HepG2 (cell line): ENCODE data around the gene ZIC2. TPM values are rescaled to one million over a fixed set of nuclear protein-coding genes. Genes with fewer than 3 reads are reported as not detected.

Experiments
- ATAC-seq: fragments of 200-7000 bp; cut with Tn5 transposase; 3 replicates; pipeline ENCODE4 v1.9.1; 2020; ENCODE audit warnings: mild to moderate bottlenecking, moderate library complexity
- BruUV-seq: library from RNA; stranded (reverse); fragments of 400-500 nt; replicated peaks from 2 replicates; lab custom pipeline; 2021; lab: Mats Ljungman, UMichigan
- CTCF ChIA-PET: fragments of 300-600 bp; formaldehyde crosslinking; extraction: SDS; loops from one replicate; lab custom pipeline; 2021; ENCODE audit warnings: low total read pairs, inconsistent platforms, low intra/inter-chr PET ratio; lab: Yijun Ruan, JAX
- POLR2A ChIA-PET: fragments of 350-600 bp; sonication (Branson Sonifier 250); formaldehyde crosslinking; loops from one replicate; lab custom pipeline; 2020; ENCODE audit warnings: antibody characterized with exemption, inconsistent platforms; lab: Yijun Ruan, JAX
- DNase-seq: peaks from one replicate; pipeline ENCODE4 v3.0.0-alpha.2; 2015; ENCODE audit warnings: low spot score
- FAIRE-seq: peaks from 3 replicates; lab custom pipeline; 2011; peaks lifted over from hg19 to GRCh38; lab: Jason Lieb, UNC
- H2AFZ ChIP-seq: one replicate; pipeline ENCODE4 v1.6.1; 2011; ENCODE audit warnings: low read length, inconsistent platforms
- H3K27ac ChIP-seq: fragments of 300-600 bp; 3 replicates; pipeline ENCODE4 v1.8.0; 2011; ENCODE audit warnings: mixed run types, mild to moderate bottlenecking, mixed read lengths, low read length, inconsistent platforms; ENCODE audit not compliant: insufficient read depth; ENCODE audit errors: extremely low read length
- H3K27me3 ChIP-seq, 2 experiments: fragments of 200-600 bp in 1 of 2; 2 replicates in 1 of 2; 3 replicates in 1 of 2; pipeline versions ENCODE4 v1.6.0 to v1.8.0; 2011; ENCODE audit warnings: low read length in 2 of 2, mild to moderate bottlenecking in 2 of 2, moderate library complexity in 2 of 2, inconsistent platforms in 1 of 2; ENCODE audit not compliant: insufficient read depth in 2 of 2, control insufficient read depth in 1 of 2
- H3K36me3 ChIP-seq, 2 experiments: fragments of 200-600 bp in 1 of 2; replicated peaks in 1 of 2; 2 replicates in 1 of 2; 3 replicates in 1 of 2; pipeline versions ENCODE4 v1.5.1 to v1.8.0; 2011; ENCODE audit warnings: low read length in 2 of 2, inconsistent platforms in 1 of 2; ENCODE audit not compliant: insufficient read depth in 2 of 2, control insufficient read depth in 1 of 2
- H3K4me1 ChIP-seq: 2 replicates; pipeline ENCODE4 v1.5.1; 2012; ENCODE audit warnings: low read length, inconsistent platforms; ENCODE audit not compliant: insufficient read depth
- H3K4me2 ChIP-seq: 2 replicates; pipeline ENCODE4 v1.6.0; 2011; ENCODE audit warnings: low read depth, low read length, inconsistent platforms
- H3K4me3 ChIP-seq, 3 experiments: fragments of 200-600 bp in 1 of 3; sonication (generic), shearing (Covaris generic) in 1 of 3; replicated peaks in 1 of 3; 2 replicates each; pipeline ENCODE4 v1.5.1; 2011 to 2016; ENCODE audit warnings: low read length in 3 of 3, inconsistent platforms in 2 of 3, low read depth in 2 of 3, mild to moderate bottlenecking in 2 of 3, control low read depth in 1 of 3, mixed read lengths in 1 of 3; ENCODE audit not compliant: insufficient read depth in 1 of 3
- H3K79me2 ChIP-seq: one replicate; pipeline ENCODE4 v1.6.1; 2011; ENCODE audit warnings: low read length, inconsistent platforms; ENCODE audit not compliant: insufficient read depth
- H3K9ac ChIP-seq: 2 replicates; pipeline ENCODE4 v1.6.0; 2011; ENCODE audit warnings: mild to moderate bottlenecking, low read depth, low read length, inconsistent platforms; ENCODE audit not compliant: insufficient read depth
- H3K9me3 ChIP-seq: 2 replicates; pipeline ENCODE4 v1.5.1; 2012; ENCODE audit warnings: mild to moderate bottlenecking, low read length
- H4K20me1 ChIP-seq: 2 replicates; pipeline ENCODE4 v1.6.0; 2011; ENCODE audit warnings: inconsistent platforms, mild to moderate bottlenecking, low read length, moderate library complexity; ENCODE audit not compliant: insufficient read depth
- CHD2 ChIP-seq: IDR thresholded peaks from 2 replicates; pipeline ENCODE4 v1.6.1; 2011; ENCODE audit warnings: low read depth, low read length, improper control_type of control experiment
- FOSL2 ChIP-seq: sonication (generic); formaldehyde crosslinking; IDR thresholded peaks from 2 replicates; pipeline ENCODE4 v1.4.0; 2020; ENCODE audit warnings: missing genetic modification reagents
- IKZF4 ChIP-seq: sonication (generic); formaldehyde crosslinking; IDR thresholded peaks from 2 replicates; pipeline ENCODE4 v1.5.1; 2020; ENCODE audit warnings: borderline replicate concordance, mild to moderate bottlenecking, low read depth, missing genetic modification reagents; ENCODE audit errors: not compliant biosample characterization
- KDM6A ChIP-seq: IDR thresholded peaks from 2 replicates; pipeline ENCODE4 v1.6.1; 2016; ENCODE audit warnings: low read depth
- LRRFIP1 ChIP-seq: sonication (generic); formaldehyde crosslinking; conservative IDR thresholded peaks from 2 replicates; pipeline ENCODE4 v1.4.0; 2020; ENCODE audit warnings: missing genetic modification reagents
- MLLT10 ChIP-seq: sonication (generic); formaldehyde crosslinking; IDR thresholded peaks from 2 replicates; pipeline ENCODE4 v1.4.0; 2020; ENCODE audit warnings: missing genetic modification reagents
- ONECUT2 ChIP-seq: sonication (generic); formaldehyde crosslinking; IDR thresholded peaks from 2 replicates; pipeline ENCODE4 v1.4.0; 2020; ENCODE audit warnings: missing genetic modification reagents
- PHF21A ChIP-seq: sonication (generic); formaldehyde crosslinking; IDR thresholded peaks from 2 replicates; pipeline ENCODE4 v1.5.0; 2020; ENCODE audit warnings: mild to moderate bottlenecking, missing genetic modification reagents
- SNAI1 ChIP-seq: sonication (generic); formaldehyde crosslinking; IDR thresholded peaks from 2 replicates; pipeline ENCODE4 v1.5.0; 2020; ENCODE audit warnings: mild to moderate bottlenecking, missing genetic modification reagents, borderline replicate concordance
- ZFP1 ChIP-seq: IDR thresholded peaks from 2 replicates; pipeline ENCODE4 v1.6.1; 2016
- ZNF773 ChIP-seq: sonication (generic); formaldehyde crosslinking; IDR thresholded peaks from 2 replicates; pipeline ENCODE4 v1.4.0; 2020; ENCODE audit warnings: missing genetic modification reagents, borderline replicate concordance
- WGBS: methylation state at CpG from one replicate; pipeline ENCODE4 v1.1.6; 2017; ENCODE audit warnings: low lambda C conversion rate; 5-methylcytosine and 5-hydroxymethylcytosine counted together
- in situ Hi-C: cut with HindIII; loops from 2 replicates; pipeline ENCODE4 v1.10.0; 2017; ENCODE audit warnings: low pct_unique_long_range_greater_than_20kb; ENCODE audit not compliant: extremely low pct_ligation_motif_present
- intact Hi-C: fragments of 100-400 bp; cut with micrococcal nuclease; formaldehyde crosslinking; loops from one replicate; pipeline ENCODE4 v1.10.0; 2022; ENCODE audit not compliant: unreplicated experiment
- polyA plus RNA-seq, 8 experiments: library from polyadenylated mRNA; depleted of rRNA in 3 of 8; stranded (reverse) in 7 of 8; unstranded in 1 of 8; fragments of >200 nt; fragmentation: Illumina TruSeq in 4 of 8; extraction: Trizol in 4 of 8; gene quantifications; 2 replicates each; pipeline versions ENCODE4 v1.2.1 to v1.2.3, GENCODE V29; 2011 to 2016; ENCODE audit warnings: low read depth in 4 of 8, missing spikeins in 1 of 8, mixed read lengths in 1 of 8; ENCODE audit not compliant: insufficient read depth in 1 of 8
- total RNA-seq, 5 experiments: library from RNA; depleted of rRNA; stranded (reverse); fragments of >200 nt; fragmentation: Illumina TruSeq; extraction: Trizol; gene quantifications; 2 replicates each; pipeline ENCODE4 v1.2.3, GENCODE V29; 2016; ENCODE audit warnings: low read depth in 1 of 5

ZIC2 gene
- total and polyA plus RNA-seq, 2 of the 13 experiments (the other 11 are each of a cell fraction or from before 2014, with no cell fraction given) = 0.13 TPM; not detected in 1

GRCh38 chr13:99992949-99993351 is 11.4 kb downstream of the ZIC2 start:
- TF ChIP-seq ZNF773 (no peak), MLLT10 (CRISPR knock-in tag) (no peak), ZFP1 (CRISPR knock-in tag) (peak; percentile 82; the same call in 1 of the 2 replicates), PHF21A (no peak), ONECUT2 (CRISPR knock-in tag) (no peak), SNAI1 (CRISPR knock-in tag) (no peak), IKZF4 (CRISPR knock-in tag) (no peak), CHD2 (no peak), KDM6A (CRISPR knock-in tag) (no peak), LRRFIP1 (CRISPR knock-in tag) (no peak), FOSL2 (CRISPR knock-in tag) (0 out of 2 replicates have a peak, but pooled peaks have one; percentile 14)
- Histone ChIP-seq H3K27me3 (peaks cover 4 to 53% of the 10 kb centered on the region in 2 experiments; a peak in 4 of 5 replicates), H3K4me2 (no peak overlapping the region), H3K79me2 (no peaks in the 10 kb centered on the region), H4K20me1 (no peaks in the 10 kb centered on the region), H3K4me1 (peaks cover 17% of the 10 kb centered on the region), H3K9ac (no peak overlapping the region), H3K36me3 (no peaks in the 10 kb centered on the region), H2AFZ (no peak overlapping the region), H3K27ac (no peak overlapping the region), H3K9me3 (no peaks in the 10 kb centered on the region), H3K4me3 (no peak overlapping the region)
- in situ Hi-C loops (no loop called here), intact Hi-C loops (no loop called here)
- FAIRE-seq (no peak), DNase-seq (no peak), ATAC-seq (no peak)
- CTCF ChIA-PET = no interaction called here
- WGBS = 2% methylated on average over 3 of the region's 3 CpGs
- BruUV-seq = no TSS peak
- POLR2A ChIA-PET = interaction anchor here (1.1 kb wide), 1 partner anchor 10 kb away, joined by 3 read pairs; no protein-coding TSS in a partner anchor
